MCF 10A (cell line): ENCODE results near the gene OTOA. TPM values are rescaled to one million over a fixed set of nuclear protein-coding genes. Genes with fewer than 3 reads are reported as not detected.

ENCODE experiments used
- Bru-seq: library from RNA; stranded (reverse); fragments of 400-500 nt; gene quantifications from one replicate; lab custom pipeline; 2021; lab: Mats Ljungman, UMichigan
- BruChase-seq, 2 experiments: library from RNA; stranded (reverse); fragments of 400-500 nt; gene quantifications; one replicate each; lab custom pipeline; 2021; lab: Mats Ljungman, UMichigan
- BruUV-seq: library from RNA; stranded (reverse); fragments of 400-500 nt; replicated peaks from 2 replicates; lab custom pipeline; 2021; lab: Mats Ljungman, UMichigan
- CTCF ChIA-PET: fragments of 300-600 bp; sonication (Branson Sonifier 250); formaldehyde crosslinking; extraction: SDS; loops from one replicate; lab custom pipeline; 2021; ENCODE audit warnings: antibody characterized with exemption, inconsistent platforms; lab: Yijun Ruan, JAX
- POLR2A ChIA-PET: fragments of 300-600, 350-650 bp; sonication (Branson Sonifier 250); formaldehyde crosslinking; extraction: SDS; loops from one replicate; lab custom pipeline; 2020; ENCODE audit warnings: antibody characterized with exemption, inconsistent platforms; lab: Yijun Ruan, JAX
- DNase-seq: peaks from one replicate; pipeline ENCODE4 v3.0.0-alpha.2; 2018; ENCODE audit not compliant: unreplicated experiment
- H3K27ac Mint-ChIP-seq: one replicate; pipeline ENCODE4 v1.8.0; 2022; ENCODE audit warnings: mild to moderate bottlenecking, low read depth, mixed read lengths; ENCODE audit not compliant: unreplicated experiment
- H3K27me3 Mint-ChIP-seq: one replicate; pipeline ENCODE4 v1.8.0; 2022; ENCODE audit warnings: mixed read lengths; ENCODE audit not compliant: insufficient read depth, unreplicated experiment
- H3K36me3 Mint-ChIP-seq: one replicate; pipeline ENCODE4 v1.8.0; 2022; ENCODE audit warnings: mild to moderate bottlenecking, moderate library complexity, mixed read lengths; ENCODE audit not compliant: insufficient read depth, unreplicated experiment
- H3K4me1 Mint-ChIP-seq: one replicate; pipeline ENCODE4 v1.8.0; 2022; ENCODE audit warnings: mixed read lengths; ENCODE audit not compliant: insufficient read depth, unreplicated experiment
- H3K4me3 Mint-ChIP-seq: one replicate; pipeline ENCODE4 v1.8.0; 2022; ENCODE audit warnings: mild to moderate bottlenecking, moderate library complexity, mixed read lengths; ENCODE audit not compliant: unreplicated experiment
- H3K9me3 Mint-ChIP-seq: one replicate; pipeline ENCODE4 v1.8.0; 2022; ENCODE audit warnings: mixed read lengths; ENCODE audit not compliant: unreplicated experiment
- intact Hi-C: fragments of 100-400 bp; cut with micrococcal nuclease; formaldehyde crosslinking; loops from 2 replicates; pipeline ENCODE4 v1.14.1; 2022
- long read RNA-seq: library from polyadenylated mRNA; stranded (forward); transcript quantifications from one replicate; pipeline ENCODE4 v2.0.0, GENCODE V29; 2022
- total RNA-seq: library from RNA; stranded (reverse); gene quantifications from 2 replicates; pipeline ENCODE4 v1.2.3, GENCODE V29; 2022
- TF ChIP-seq, protein P1 (sequence below): fragments of 200-600 bp; IDR thresholded peaks from one replicate; pipeline ENCODE4 v1.8.0; 2022; ENCODE audit warnings: antibody characterized with exemption, mild to moderate bottlenecking; ENCODE audit not compliant: unreplicated experiment

OTOA gene
- total RNA-seq (0.12 and 0.17 TPM in 2 replicates), Bru-seq, nascent RNA (percentile 24 among the genes with signal in this experiment), BruChase-seq, experiment 1, labeled RNA remaining after a 6-hour chase (percentile 18 among the genes with signal in this experiment), BruChase-seq, experiment 2, labeled RNA remaining after a 2-hour chase (percentile 24 among the genes with signal in this experiment)
- long read RNA-seq: 0 reads

DNA sequence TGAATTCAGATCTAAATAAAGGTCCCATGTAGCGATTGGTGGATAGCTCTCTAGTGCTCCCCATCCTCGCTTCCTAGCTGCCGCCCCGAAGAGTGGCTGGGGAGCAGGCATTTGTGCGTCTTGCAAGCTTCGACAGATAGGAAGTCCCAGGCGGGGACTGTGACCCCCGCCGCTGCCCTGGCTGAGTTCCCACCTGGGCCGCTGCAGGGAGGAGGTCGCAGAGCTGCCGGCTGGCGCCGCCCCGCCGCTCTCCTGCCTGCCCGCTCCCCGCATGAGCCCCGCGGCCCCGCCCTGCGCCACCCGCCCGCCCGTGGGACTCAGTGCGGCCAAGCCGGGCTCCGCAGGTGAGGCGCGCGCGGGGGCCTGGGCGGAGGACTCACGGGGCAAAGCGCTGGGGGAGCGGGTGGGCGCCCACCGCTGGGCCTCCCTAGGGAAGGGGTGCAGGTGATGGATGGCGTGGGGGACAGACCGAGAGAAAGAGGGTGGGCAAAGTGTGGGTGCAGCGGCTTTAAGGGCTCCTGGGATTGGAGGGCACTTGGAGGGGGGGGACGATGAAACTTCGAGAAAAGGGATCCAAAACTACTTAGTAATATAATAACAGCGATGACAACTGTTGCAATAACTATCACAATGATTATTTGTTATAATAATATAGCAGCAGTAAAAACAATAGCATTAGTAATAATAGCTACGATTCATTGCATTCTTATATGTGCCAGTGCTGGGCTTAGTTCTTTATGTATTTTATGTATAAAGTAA lies at the start of gene OTOA:
OTOA (plus strand) TSS at position 80 of the 759 bp plus-strand sequence. CDS start 14,547 bp downstream, outside the sequence.
- Mint-ChIP-seq H3K36me3 (peaks cover 4% of the 10 kb centered on the region), H3K27ac (no peak within 1 kb of the TSS), H3K4me3 (no peak within 1 kb of the TSS), H3K4me1 (no peaks in the 10 kb centered on the region), H3K9me3 (no peaks in the 10 kb centered on the region), H3K27me3 (no peaks in the 10 kb centered on the region)
- intact Hi-C loops: no loop called here
- TF ChIP-seq, protein P1, sequence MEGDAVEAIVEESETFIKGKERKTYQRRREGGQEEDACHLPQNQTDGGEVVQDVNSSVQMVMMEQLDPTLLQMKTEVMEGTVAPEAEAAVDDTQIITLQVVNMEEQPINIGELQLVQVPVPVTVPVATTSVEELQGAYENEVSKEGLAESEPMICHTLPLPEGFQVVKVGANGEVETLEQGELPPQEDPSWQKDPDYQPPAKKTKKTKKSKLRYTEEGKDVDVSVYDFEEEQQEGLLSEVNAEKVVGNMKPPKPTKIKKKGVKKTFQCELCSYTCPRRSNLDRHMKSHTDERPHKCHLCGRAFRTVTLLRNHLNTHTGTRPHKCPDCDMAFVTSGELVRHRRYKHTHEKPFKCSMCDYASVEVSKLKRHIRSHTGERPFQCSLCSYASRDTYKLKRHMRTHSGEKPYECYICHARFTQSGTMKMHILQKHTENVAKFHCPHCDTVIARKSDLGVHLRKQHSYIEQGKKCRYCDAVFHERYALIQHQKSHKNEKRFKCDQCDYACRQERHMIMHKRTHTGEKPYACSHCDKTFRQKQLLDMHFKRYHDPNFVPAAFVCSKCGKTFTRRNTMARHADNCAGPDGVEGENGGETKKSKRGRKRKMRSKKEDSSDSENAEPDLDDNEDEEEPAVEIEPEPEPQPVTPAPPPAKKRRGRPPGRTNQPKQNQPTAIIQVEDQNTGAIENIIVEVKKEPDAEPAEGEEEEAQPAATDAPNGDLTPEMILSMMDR: no peak
- no TSS peak for BruUV-seq
- CTCF ChIA-PET: interaction anchor here (1.4 kb wide), 1 partner anchor 44 kb away, joined by 8 read pairs; no protein-coding TSS in a partner anchor
- DNase-seq: no peak
- POLR2A ChIA-PET: no interaction called here

DNA sequence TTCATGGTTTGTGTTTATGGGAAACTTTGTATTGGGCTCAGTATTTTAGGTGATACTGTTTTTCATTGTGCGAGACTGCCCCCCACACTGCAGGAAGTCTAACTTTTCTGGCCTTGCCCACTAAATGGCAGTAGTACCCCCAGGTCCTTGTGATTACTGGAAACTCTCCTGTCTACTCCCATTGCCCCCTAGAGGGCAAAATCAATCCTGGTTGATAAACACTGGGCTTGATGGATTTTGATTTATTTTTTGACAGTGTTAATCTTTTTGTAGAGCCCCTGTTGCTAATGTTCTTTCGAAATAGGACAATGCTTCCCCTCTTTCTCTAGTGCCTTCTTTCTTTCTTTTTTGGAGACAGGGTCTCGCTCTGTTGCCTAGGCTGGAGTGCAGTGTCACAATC lies 48.9 kb upstream of the OTOA start:
- Mint-ChIP-seq H3K27ac (peak overlapping the region; percentile 75), H3K27me3 (no peaks in the 10 kb centered on the region), H3K36me3 (peaks cover 25% of the 10 kb centered on the region), H3K4me3 (no peak overlapping the region), H3K9me3 (no peaks in the 10 kb centered on the region), H3K4me1 (peaks cover 21% of the 10 kb centered on the region)
- no peak for DNase-seq
- POLR2A ChIA-PET: no interaction called here
- TF ChIP-seq, protein P1: no peak
- intact Hi-C loops: no loop called here
- CTCF ChIA-PET: no interaction called here
- no TSS peak for BruUV-seq

DNA sequence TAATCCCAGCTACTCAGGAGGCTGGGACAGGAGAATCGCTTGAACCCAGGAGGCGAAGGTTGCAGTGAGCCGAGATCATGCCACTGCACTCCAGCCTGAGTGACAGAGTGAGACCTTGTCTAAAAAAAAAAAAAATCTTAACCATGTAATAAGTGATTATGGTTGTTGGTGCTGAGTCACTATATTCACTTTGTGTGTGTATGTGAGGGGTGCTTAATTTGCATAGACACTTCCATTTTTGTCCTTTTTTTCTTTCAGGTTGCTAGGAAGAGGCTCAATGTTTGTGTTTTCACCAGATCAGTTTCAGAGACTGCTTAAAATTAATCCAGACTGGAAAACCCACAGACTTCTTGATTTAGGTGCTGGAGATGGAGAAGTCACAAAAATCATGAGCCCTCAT lies 46.2 kb upstream of the OTOA start:
- BruUV-seq: no TSS peak
- H3K4me1 Mint-ChIP-seq: peaks cover under 1% of the 10 kb centered on the region
- TF ChIP-seq, protein P1: no peak
- no peak for DNase-seq
- H3K36me3 Mint-ChIP-seq: peaks cover 29% of the 10 kb centered on the region
- ChIA-PET POLR2A (interaction anchor here (0.7 kb wide), 1 partner anchor 27 kb away, joined by 3 read pairs; no protein-coding TSS in a partner anchor), CTCF (interaction anchor here (0.6 kb wide), 1 partner anchor 1580 kb away, joined by 3 read pairs; no protein-coding TSS in a partner anchor)
- intact Hi-C loops: no loop called here
- no peak overlapping the region for H3K4me3 Mint-ChIP-seq
- H3K27ac Mint-ChIP-seq: peak overlapping the region; percentile 16
- no peaks in the 10 kb centered on the region for H3K9me3 Mint-ChIP-seq
- H3K27me3 Mint-ChIP-seq: no peaks in the 10 kb centered on the region

DNA sequence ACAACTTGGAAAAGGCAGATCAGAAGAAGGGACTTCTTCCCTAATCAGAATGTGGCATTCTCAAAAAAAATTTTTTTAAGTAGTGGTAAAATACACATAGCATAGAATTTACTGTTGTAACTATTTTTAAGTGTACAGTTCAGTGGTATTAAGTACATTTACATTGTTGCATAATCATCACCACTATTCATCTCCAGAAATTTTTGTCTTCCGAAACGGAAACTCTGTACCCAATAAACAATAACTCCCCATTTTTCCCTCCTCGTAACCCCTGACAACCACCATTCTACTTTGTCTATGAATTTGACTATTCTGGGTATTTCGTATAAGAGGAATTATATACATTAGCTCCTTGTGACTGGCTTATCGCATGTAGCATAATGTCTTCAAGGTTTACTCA lies 45.5 kb upstream of the OTOA start:
- CTCF ChIA-PET: no interaction called here
- Mint-ChIP-seq H3K36me3 (peaks cover 29% of the 10 kb centered on the region), H3K9me3 (no peaks in the 10 kb centered on the region), H3K4me1 (no peaks in the 10 kb centered on the region), H3K4me3 (no peak overlapping the region), H3K27me3 (no peaks in the 10 kb centered on the region), H3K27ac (peak overlapping the region; percentile 16)
- POLR2A ChIA-PET: no interaction called here
- intact Hi-C loops: no loop called here
- TF ChIP-seq, protein P1: no peak
- BruUV-seq: no TSS peak
- no peak for DNase-seq
